ENCODE data around the gene TLR6.

TLR6 gene

DNA sequence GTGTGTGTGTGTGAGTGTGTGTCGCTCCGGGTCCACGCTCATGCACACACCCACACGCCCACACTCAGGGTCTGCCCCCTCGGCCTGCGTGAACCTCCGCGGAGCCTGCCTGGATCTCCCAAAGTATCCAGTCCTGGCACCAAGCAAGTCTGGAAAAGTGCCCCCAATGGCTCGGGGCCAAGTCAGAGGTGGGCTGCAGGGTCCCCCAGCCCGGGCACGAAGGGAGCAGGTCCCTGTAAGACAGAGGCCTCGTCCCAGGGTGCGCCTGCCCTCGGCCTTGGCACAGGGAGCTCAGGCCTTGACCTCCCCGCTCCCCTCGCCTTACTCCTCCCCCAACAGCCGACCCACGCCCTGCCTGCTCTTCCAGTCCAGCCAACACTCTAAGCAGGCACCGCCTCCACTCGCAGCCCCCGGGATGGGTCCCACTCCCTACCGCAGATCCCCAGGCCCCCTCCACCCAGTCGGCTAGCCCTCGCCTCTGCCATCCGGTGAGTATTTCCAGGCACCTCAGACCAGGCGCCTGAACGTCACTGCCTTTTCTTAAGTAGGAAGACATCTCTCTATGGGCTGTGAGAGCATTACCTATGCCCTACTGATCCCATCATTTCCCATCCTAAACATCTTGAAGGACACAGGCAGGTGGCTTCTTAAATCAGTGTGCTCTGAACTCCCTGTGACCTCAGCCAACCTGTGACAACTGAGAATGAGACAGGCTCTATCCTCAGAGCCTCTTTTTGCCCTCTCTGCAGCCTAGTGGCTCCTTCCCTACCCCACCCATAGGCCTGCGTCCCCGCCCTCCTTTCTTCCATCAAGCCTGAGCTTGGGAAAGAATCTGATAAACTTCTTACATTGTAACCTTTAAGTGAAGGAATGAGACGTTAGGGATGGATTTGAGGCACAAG lies 11.7 kb upstream of the TLR6 start:
- TF ChIP-seq, protein P1, sequence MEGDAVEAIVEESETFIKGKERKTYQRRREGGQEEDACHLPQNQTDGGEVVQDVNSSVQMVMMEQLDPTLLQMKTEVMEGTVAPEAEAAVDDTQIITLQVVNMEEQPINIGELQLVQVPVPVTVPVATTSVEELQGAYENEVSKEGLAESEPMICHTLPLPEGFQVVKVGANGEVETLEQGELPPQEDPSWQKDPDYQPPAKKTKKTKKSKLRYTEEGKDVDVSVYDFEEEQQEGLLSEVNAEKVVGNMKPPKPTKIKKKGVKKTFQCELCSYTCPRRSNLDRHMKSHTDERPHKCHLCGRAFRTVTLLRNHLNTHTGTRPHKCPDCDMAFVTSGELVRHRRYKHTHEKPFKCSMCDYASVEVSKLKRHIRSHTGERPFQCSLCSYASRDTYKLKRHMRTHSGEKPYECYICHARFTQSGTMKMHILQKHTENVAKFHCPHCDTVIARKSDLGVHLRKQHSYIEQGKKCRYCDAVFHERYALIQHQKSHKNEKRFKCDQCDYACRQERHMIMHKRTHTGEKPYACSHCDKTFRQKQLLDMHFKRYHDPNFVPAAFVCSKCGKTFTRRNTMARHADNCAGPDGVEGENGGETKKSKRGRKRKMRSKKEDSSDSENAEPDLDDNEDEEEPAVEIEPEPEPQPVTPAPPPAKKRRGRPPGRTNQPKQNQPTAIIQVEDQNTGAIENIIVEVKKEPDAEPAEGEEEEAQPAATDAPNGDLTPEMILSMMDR (IDR thresholded peaks at IDR 0.05; ENCODE audit: control insufficient read depth, extremely low read depth, insufficient read depth) = no peak
- DNase-seq (ENCODE audit: low read depth) = no peak
- H3K4me3 ChIP-seq (ENCODE audit: low read depth, low read length) = peak overlapping the region; percentile 81

DNA sequence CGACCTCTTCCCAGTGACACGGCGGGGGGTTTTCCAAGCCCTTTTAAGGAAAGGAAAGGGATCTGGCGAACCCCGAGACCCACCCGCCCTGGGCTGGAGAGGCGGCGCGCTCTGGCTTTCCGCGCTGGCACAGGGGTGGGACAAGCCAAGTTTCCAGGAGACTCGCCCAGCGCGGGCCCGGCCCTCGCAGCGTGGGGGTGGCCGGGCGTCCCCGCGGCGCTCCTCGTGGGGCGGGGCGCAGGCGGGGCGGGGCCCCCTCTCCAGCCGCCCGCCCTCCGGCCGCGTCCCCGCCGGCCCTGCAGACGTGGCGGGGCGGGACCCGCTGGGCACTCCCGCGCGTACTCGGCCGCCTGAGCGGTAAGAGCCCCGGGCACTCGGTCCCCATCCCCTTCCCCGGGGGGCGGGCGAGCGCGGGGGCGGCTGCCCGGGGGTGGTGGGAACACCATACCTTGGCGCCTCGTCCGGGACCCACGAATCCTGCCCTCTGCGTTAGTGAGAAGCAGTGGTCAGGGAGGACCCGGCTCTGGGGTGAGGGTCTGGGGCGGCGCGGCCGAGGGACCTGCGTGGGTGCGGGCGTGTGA lies 11.0 kb upstream of the TLR6 start, which contains the start of gene FAM114A1:
Gene FAM114A1, plus strand, starts transcription at position 329 of the 581 bp plus-strand sequence. CDS start 10,273 bp downstream, outside the sequence.
- peak; percentile 13 for DNase-seq (ENCODE audit: low read depth)
- peak within 1 kb of the TSS; percentile 81 for H3K4me3 ChIP-seq (ENCODE audit: low read depth, low read length)
- TF ChIP-seq, protein P1 (IDR thresholded peaks at IDR 0.05; ENCODE audit: control insufficient read depth, extremely low read depth, insufficient read depth) = no peak

DNA sequence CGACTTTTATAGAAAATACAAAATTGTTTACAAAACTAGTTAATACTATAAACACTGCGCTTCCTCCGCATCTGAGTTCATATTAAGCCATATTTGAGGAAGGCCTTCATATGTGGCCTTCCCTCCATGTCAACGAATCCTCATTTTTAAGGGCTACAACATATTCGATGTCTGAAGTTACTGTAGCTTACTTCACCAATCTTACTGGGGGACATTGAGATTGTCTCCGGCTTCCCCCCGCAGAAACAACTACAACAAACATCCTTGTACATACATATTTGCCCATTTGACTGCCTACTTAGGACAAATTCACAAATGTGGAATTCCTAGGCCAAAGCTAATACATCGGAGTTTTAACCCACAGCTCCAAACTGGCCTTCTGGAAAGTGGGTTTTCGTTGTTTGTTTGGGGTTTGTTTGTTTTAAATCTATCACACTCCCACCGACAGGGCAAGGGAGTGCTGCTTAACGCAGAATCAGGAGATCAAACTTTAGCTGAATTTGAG lies 10.4 kb upstream of the TLR6 start:
- TF ChIP-seq, protein P1 (IDR thresholded peaks at IDR 0.05; ENCODE audit: control insufficient read depth, extremely low read depth, insufficient read depth) = no peak
- DNase-seq (ENCODE audit: low read depth) = no peak
- peak overlapping the region; percentile 81 for H3K4me3 ChIP-seq (ENCODE audit: low read depth, low read length)

DNA sequence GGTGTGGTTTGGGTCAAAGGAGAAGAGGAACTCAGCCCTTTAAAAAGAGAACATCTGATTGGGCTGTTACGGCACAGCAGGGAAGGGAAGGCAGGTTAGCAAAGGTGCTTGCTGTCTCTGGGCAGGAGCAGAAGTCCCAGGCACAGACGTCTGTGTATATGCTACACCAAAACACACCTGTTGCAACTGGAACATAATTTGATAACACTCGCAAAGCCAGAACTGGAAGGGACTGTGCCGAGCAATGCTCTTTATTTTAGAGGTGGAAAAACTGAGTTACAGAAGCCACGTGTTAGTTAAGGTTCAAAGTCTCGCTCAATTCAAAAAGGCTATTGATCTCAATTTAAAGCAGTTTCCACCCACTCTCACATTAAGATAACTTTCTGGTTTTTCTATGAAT lies 8.8 kb upstream of the TLR6 start:
- H3K4me3 ChIP-seq (ENCODE audit: low read depth, low read length) = no peak overlapping the region
- TF ChIP-seq, protein P1 (IDR thresholded peaks at IDR 0.05; ENCODE audit: control insufficient read depth, extremely low read depth, insufficient read depth) = no peak
- DNase-seq (ENCODE audit: low read depth) = peak; percentile 39

DNA sequence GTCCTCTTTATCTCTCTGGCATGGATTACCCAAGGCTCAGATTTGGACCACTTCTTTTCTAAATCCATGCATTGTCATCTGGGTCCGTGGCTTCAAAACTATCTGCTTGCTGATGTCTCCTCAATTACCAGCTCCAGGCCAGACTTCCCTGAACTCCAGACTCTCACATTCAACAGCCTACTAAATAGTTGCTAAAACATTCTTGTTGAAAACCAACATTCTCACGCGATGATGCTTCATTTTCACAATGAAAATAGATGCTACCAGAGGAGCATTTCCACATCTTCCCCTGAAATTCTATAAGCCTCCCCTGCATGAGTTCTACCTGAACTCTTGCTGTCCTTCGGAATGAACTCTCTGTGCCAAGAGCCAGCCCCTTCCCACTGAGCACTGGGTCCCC lies 5.2 kb upstream of the TLR6 start:
- DNase-seq (ENCODE audit: low read depth) = no peak
- TF ChIP-seq, protein P1 (IDR thresholded peaks at IDR 0.05; ENCODE audit: control insufficient read depth, extremely low read depth, insufficient read depth) = no peak
- H3K4me3 ChIP-seq (ENCODE audit: low read depth, low read length) = no peak overlapping the region

DNA sequence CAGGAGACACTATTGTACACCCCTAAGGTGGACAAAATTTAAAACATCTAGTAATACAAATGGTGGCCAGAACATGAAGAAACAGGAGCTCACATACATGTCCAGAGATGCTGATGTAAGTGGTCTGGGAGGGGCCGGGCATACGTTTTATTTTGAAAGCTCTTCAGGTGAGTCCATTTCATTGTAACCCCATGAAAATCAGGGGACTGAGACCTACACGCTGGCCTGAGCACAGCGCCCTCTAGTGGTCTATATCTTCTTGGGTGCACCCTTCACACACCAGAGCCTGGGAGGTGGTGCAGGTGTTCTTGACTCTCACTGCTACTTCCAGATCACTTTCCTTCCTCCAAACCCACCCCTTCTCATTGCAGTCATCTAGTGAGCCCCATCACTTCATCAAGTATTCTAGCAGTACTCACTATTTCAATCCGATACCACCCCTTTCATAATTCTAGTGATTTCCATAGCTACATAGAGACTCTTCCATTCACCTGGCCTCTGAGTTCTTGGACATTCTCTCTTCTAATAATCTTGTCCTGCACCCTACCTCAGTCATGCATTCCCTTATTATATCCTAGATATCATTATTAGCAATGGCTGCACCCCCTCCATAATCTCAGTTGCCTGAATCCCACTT lies 4.3 kb upstream of the TLR6 start:
- TF ChIP-seq, protein P1 (IDR thresholded peaks at IDR 0.05; ENCODE audit: control insufficient read depth, extremely low read depth, insufficient read depth) = peak; percentile 66
- DNase-seq (ENCODE audit: low read depth) = no peak
- no peak overlapping the region for H3K4me3 ChIP-seq (ENCODE audit: low read depth, low read length)

Measured in LNCaP clone FGC (cell line).